GM23338 (cell line): ENCODE results near the gene KCNMA1. TPM values are rescaled to one million over a fixed set of nuclear protein-coding genes. Genes with fewer than 3 reads are reported as not detected.

ENCODE experiments used
- ATAC-seq: fragments of 200-7000 bp; cut with Tn5 transposase; 3 replicates; pipeline ENCODE4 v1.9.1; 2020
- DNase-seq: peaks from one replicate; pipeline ENCODE4 v3.0.0-alpha.2; 2015; ENCODE audit warnings: low spot score
- H2AFZ ChIP-seq: fragments of 200-600 bp; sonication (generic); 2 replicates; pipeline ENCODE4 v1.8.0; 2016; ENCODE audit warnings: antibody characterized with exemption, mild to moderate bottlenecking, moderate library complexity
- H3F3A ChIP-seq: fragments of 200-600 bp; sonication (generic); replicated peaks from 2 replicates; pipeline ENCODE4 v1.8.0; 2017; ENCODE audit warnings: antibody characterized with exemption, mixed run types, low read depth
- H3K27ac ChIP-seq: fragments of 200-600 bp; sonication (generic); 2 replicates; pipeline ENCODE4 v1.6.1; 2016; ENCODE audit warnings: low read depth
- H3K27me3 ChIP-seq: fragments of 200-600 bp; sonication (generic); 2 replicates; pipeline ENCODE4 v1.8.0; 2016; ENCODE audit warnings: mild to moderate bottlenecking, mixed run types, moderate library complexity; ENCODE audit not compliant: insufficient read depth
- H3K36me3 ChIP-seq: fragments of 200-600 bp; sonication (generic); 2 replicates; pipeline ENCODE4 v1.8.0; 2016; ENCODE audit warnings: mild to moderate bottlenecking; ENCODE audit not compliant: insufficient read depth
- H3K4me1 ChIP-seq: fragments of 200-600 bp; sonication (generic); 2 replicates; pipeline ENCODE4 v1.8.0; 2016; ENCODE audit warnings: mild to moderate bottlenecking, moderate library complexity; ENCODE audit not compliant: insufficient read depth
- H3K4me2 ChIP-seq: fragments of 200-600 bp; sonication (generic); 2 replicates; pipeline ENCODE4 v1.7.1; 2017; ENCODE audit warnings: mixed run types
- H3K4me3 ChIP-seq: fragments of 200-600 bp; sonication (generic); 2 replicates; pipeline ENCODE4 v1.6.1; 2016; ENCODE audit warnings: mixed run types
- H3K79me2 ChIP-seq: fragments of 200-600 bp; sonication (generic); replicated peaks from 2 replicates; pipeline ENCODE4 v1.8.0; 2017; ENCODE audit warnings: mild to moderate bottlenecking; ENCODE audit not compliant: insufficient read depth
- H3K9me2 ChIP-seq: fragments of 200-600 bp; sonication (generic); 2 replicates; pipeline ENCODE4 v1.8.0; 2017; ENCODE audit not compliant: insufficient read depth
- H4K20me1 ChIP-seq: fragments of 200-600 bp; sonication (generic); replicated peaks from 2 replicates; pipeline ENCODE4 v1.8.0; 2017; ENCODE audit warnings: mild to moderate bottlenecking; ENCODE audit not compliant: insufficient read depth
- H3K27ac Mint-ChIP-seq: 2 replicates; pipeline ENCODE4 v1.8.0; 2020; ENCODE audit warnings: inconsistent platforms, mild to moderate bottlenecking, moderate library complexity, mixed read lengths
- H3K27me3 Mint-ChIP-seq: 3 replicates; pipeline ENCODE4 v1.8.0; 2022; ENCODE audit warnings: low read depth, mild to moderate bottlenecking, moderate library complexity, mixed read lengths, inconsistent platforms; ENCODE audit not compliant: insufficient read depth, poor library complexity
- H3K36me3 Mint-ChIP-seq: 3 replicates; pipeline ENCODE4 v1.8.0; 2021; ENCODE audit warnings: low read depth, mild to moderate bottlenecking, inconsistent platforms, moderate library complexity, mixed read lengths
- H3K4me1 Mint-ChIP-seq: 3 replicates; pipeline ENCODE4 v1.8.0; 2020; ENCODE audit warnings: mild to moderate bottlenecking, inconsistent platforms, mixed read lengths
- H3K4me3 Mint-ChIP-seq: 3 replicates; pipeline ENCODE4 v1.8.0; 2021; ENCODE audit warnings: moderate library complexity, mild to moderate bottlenecking, inconsistent platforms, mixed read lengths
- H3K9me3 Mint-ChIP-seq: 3 replicates; pipeline ENCODE4 v1.8.0; 2020; ENCODE audit warnings: moderate library complexity, mild to moderate bottlenecking, inconsistent platforms, mixed read lengths
- CREB1 ChIP-seq: fragments of 250-450 bp; sonication (Bioruptor Pico); IDR thresholded peaks from 2 replicates; pipeline ENCODE4 v1.5.0; 2020; ENCODE audit warnings: low read depth, mild to moderate bottlenecking, moderate library complexity
- EZH2 ChIP-seq: fragments of 200-600 bp; sonication (generic); IDR thresholded peaks from one replicate; pipeline ENCODE4 v1.8.0; 2017; ENCODE audit warnings: antibody characterized with exemption, mild to moderate bottlenecking, low read depth; ENCODE audit not compliant: unreplicated experiment
- EZH2phosphoT487 ChIP-seq: fragments of 200-600 bp; sonication (generic); IDR thresholded peaks from one replicate; pipeline ENCODE4 v1.8.1; 2018; ENCODE audit warnings: antibody characterized with exemption; ENCODE audit not compliant: unreplicated experiment
- JUNB ChIP-seq: IDR thresholded peaks from one replicate; pipeline ENCODE4 v1.6.1; 2016; ENCODE audit warnings: antibody characterized with exemption; ENCODE audit not compliant: unreplicated experiment
- NANOG ChIP-seq: IDR thresholded peaks from 2 replicates; pipeline ENCODE4 v1.6.1; 2016; ENCODE audit warnings: antibody characterized with exemption, borderline replicate concordance
- POLR2AphosphoS5 ChIP-seq: IDR thresholded peaks from 2 replicates; pipeline ENCODE4 v1.6.1; 2016; ENCODE audit warnings: antibody characterized with exemption, low read depth
- STAT1 ChIP-seq: IDR thresholded peaks from one replicate; pipeline ENCODE4 v1.6.1; 2016; ENCODE audit warnings: antibody characterized with exemption; ENCODE audit not compliant: unreplicated experiment
- ZNF114 ChIP-seq: fragments of 250-450 bp; sonication (Bioruptor Pico); IDR thresholded peaks from 2 replicates; pipeline ENCODE4 v1.5.0; 2020; ENCODE audit warnings: mild to moderate bottlenecking, moderate library complexity
- ZNF331 ChIP-seq: fragments of 250-450 bp; sonication (Bioruptor Pico); IDR thresholded peaks from 2 replicates; pipeline ENCODE4 v1.5.0; 2020; ENCODE audit warnings: low read depth, mild to moderate bottlenecking, moderate library complexity
- polyA plus RNA-seq: library from polyadenylated mRNA; unstranded; fragments of >200 nt; fragmentation: Nextera tagmentation; extraction: Ambion mirVana; gene quantifications from 2 replicates; pipeline ENCODE4 v1.2.1, GENCODE V29; 2016
- total RNA-seq: library from RNA; depleted of rRNA; stranded (reverse); fragments of >200 nt; shearing (Covaris generic); gene quantifications from 2 replicates; pipeline ENCODE4 v1.2.3, GENCODE V29; 2014
- TF ChIP-seq, protein P1 (sequence below), 2 experiments: fragments of 200-600 bp in 1 of 2; sonication (generic) in 1 of 2; conservative IDR thresholded peaks; 2 replicates each; pipeline versions ENCODE4 v1.5.1 to v1.6.1; 2016 to 2017; ENCODE audit warnings: antibody characterized with exemption in 2 of 2, low read depth in 2 of 2, mild to moderate bottlenecking in 2 of 2, moderate library complexity in 1 of 2
- TF ChIP-seq, protein P2 (sequence below): IDR thresholded peaks from 2 replicates; pipeline ENCODE4 v1.6.1; 2016; ENCODE audit warnings: antibody characterized with exemption

KCNMA1 gene
- total and polyA plus RNA-seq, 2 experiments from 2014 or later = 8.2 to 9.0 TPM

DNA sequence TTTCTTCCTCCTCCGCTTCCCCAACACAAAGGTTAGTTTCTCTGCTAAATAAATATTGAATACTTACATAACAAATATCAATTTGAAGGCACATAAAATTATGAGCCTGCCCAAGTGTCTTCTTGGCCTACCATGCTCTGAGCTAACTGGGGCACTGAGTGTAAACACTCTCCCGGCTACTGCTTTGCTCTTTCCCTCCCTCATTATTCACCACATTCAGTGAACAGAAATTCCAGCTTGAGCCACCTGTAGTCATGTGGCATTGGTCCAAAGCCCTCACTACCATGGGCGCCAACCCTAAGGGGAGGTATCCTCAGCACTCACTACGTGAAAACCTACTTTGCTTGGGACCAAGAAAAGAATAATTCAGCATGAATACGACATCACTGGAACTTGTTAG, 409.0 kb downstream of the KCNMA1 start (continued):
- TF ChIP-seq, protein P1, sequence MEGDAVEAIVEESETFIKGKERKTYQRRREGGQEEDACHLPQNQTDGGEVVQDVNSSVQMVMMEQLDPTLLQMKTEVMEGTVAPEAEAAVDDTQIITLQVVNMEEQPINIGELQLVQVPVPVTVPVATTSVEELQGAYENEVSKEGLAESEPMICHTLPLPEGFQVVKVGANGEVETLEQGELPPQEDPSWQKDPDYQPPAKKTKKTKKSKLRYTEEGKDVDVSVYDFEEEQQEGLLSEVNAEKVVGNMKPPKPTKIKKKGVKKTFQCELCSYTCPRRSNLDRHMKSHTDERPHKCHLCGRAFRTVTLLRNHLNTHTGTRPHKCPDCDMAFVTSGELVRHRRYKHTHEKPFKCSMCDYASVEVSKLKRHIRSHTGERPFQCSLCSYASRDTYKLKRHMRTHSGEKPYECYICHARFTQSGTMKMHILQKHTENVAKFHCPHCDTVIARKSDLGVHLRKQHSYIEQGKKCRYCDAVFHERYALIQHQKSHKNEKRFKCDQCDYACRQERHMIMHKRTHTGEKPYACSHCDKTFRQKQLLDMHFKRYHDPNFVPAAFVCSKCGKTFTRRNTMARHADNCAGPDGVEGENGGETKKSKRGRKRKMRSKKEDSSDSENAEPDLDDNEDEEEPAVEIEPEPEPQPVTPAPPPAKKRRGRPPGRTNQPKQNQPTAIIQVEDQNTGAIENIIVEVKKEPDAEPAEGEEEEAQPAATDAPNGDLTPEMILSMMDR (conservative IDR thresholded peaks at IDR 0.05; ENCODE audit: low read depth in 2 of 2) = no peak
- TF ChIP-seq EZH2 (no peak), NANOG (no peak), ZNF331 (no peak), JUNB (no peak)
- TF ChIP-seq, protein P2, sequence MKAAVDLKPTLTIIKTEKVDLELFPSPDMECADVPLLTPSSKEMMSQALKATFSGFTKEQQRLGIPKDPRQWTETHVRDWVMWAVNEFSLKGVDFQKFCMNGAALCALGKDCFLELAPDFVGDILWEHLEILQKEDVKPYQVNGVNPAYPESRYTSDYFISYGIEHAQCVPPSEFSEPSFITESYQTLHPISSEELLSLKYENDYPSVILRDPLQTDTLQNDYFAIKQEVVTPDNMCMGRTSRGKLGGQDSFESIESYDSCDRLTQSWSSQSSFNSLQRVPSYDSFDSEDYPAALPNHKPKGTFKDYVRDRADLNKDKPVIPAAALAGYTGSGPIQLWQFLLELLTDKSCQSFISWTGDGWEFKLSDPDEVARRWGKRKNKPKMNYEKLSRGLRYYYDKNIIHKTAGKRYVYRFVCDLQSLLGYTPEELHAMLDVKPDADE = no peak

DNA sequence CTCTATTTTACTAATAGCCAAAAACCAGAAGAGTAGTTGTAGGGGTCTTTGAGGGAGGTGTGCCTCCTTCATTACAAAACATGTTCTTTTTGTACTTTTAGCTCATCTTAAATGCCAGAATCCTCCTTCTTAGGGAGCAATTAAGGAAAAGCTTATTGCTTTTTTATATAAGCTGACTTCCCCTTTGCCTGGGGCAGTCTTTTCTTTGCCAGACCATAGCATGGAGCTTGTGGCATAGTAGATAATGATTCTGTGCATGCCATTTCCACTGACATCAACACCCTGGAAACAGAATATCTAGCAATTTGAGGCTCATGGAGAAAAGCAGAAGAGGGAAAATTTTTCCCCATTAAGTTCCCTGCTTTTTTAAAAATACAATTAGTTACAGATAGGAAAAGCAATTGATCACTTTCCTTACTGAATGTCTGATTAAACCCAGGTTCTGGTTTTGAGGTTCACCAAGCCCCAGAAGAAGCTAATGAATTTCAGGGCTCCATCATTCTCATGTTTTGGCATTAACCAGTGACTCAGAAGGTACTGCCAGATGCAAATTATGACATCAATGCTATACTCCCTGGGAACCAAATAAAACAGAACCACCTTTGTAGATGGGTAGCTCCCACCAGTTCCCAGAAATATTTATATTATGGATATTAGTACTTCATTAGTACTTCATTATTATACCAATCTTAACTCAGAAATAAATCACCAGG, 410.6 kb downstream of the KCNMA1 start:
- TF ChIP-seq ZNF331 (no peak), EZH2 (no peak), CREB1 (CRISPR knock-in tag) (no peak)
- TF ChIP-seq, protein P2 = no peak
- H3K27ac ChIP-seq = no peak overlapping the region
- 0 out of 2 replicates have a peak, but pooled peaks cover 3% of the 10 kb centered on the region for H3K4me1 ChIP-seq

DNA sequence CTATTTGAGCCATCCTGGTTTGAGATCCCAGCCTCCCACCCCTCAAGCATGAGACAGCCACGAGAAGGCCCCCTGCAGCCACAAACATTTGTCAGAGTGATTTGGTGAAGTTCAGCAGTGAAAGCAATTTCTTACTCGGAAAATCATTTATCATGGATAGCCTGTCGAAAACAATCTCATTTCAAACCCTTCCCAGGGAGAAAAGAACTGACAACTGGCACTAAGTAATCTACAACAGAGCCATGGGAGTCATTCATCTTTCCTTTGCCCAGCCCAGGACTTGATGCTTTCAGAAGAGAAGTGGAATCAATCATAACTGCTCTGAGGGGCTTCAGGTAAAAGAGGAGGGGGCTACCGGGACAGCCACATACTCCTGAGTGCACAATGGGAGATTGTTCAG, 411.2 kb downstream of the KCNMA1 start:
- Mint-ChIP-seq H3K27ac (no peak overlapping the region), H3K4me1 (peaks cover 7% of the 10 kb centered on the region; the same call in 2 of the 3 replicates), H3K4me3 (no peak overlapping the region)
- TF ChIP-seq EZH2 (no peak), ZNF114 (CRISPR knock-in tag) (no peak), JUNB (no peak), ZNF331 (no peak), STAT1 (no peak), POLR2AphosphoS5 (no peak), EZH2phosphoT487 (no peak)
- TF ChIP-seq, protein P2 = no peak

More for the DNA sequence above, 410.6 kb downstream of the KCNMA1 start:
- no peaks in the 10 kb centered on the region for H3K9me3 Mint-ChIP-seq
- Histone ChIP-seq H4K20me1 (no peaks in the 10 kb centered on the region), H3K9me2 (no peaks in the 10 kb centered on the region), H2AFZ (no peak overlapping the region), H3K36me3 (no peaks in the 10 kb centered on the region), H3K4me3 (no peak overlapping the region), H3K79me2 (no peaks in the 10 kb centered on the region), H3K4me2 (no peak overlapping the region), H3F3A (no peaks in the 10 kb centered on the region), H3K27me3 (no peaks in the 10 kb centered on the region)
- no peak for DNase-seq
- peaks cover 7% of the 10 kb centered on the region; the same call in 2 of the 3 replicates for H3K4me1 Mint-ChIP-seq
- H3K36me3 Mint-ChIP-seq = no peaks in the 10 kb centered on the region
- no peak for ATAC-seq
- H3K4me3 Mint-ChIP-seq = no peak overlapping the region
- no peak overlapping the region for H3K27ac Mint-ChIP-seq
- no peaks in the 10 kb centered on the region for H3K27me3 Mint-ChIP-seq

More for the DNA sequence above, 411.2 kb downstream of the KCNMA1 start:
- Histone ChIP-seq H4K20me1 (no peaks in the 10 kb centered on the region), H3K9me2 (no peaks in the 10 kb centered on the region), H3K4me2 (no peak overlapping the region), H3K36me3 (no peaks in the 10 kb centered on the region), H3K79me2 (no peaks in the 10 kb centered on the region), H3K27ac (no peak overlapping the region), H3K4me1 (0 out of 2 replicates have a peak, but pooled peaks cover 3% of the 10 kb centered on the region), H3F3A (no peaks in the 10 kb centered on the region), H3K27me3 (no peaks in the 10 kb centered on the region), H3K4me3 (no peak overlapping the region), H2AFZ (no peak overlapping the region)
- H3K36me3 Mint-ChIP-seq = no peaks in the 10 kb centered on the region
- H3K9me3 Mint-ChIP-seq = no peaks in the 10 kb centered on the region
- ATAC-seq = no peak
- H3K27me3 Mint-ChIP-seq = no peaks in the 10 kb centered on the region
- no peak for DNase-seq
